ENCODE data around the gene C1QTNF8.
A peak's percentile ranks its signal among the peaks of the same experiment; 100 is the strongest.

Gene C1QTNF8

GRCh38 chr16:1130382-1130781 is 34.3 kb upstream of the C1QTNF8 start:
- peak overlapping the region; percentile 64 for H2BK15ac ChIP-seq (ENCODE audit: low read length)
- H3K27me3 ChIP-seq (ENCODE audit: control insufficient read depth in 3 of 3, insufficient read depth in 3 of 3, low read depth in 1 of 3, low read length in 3 of 3): peaks cover 0 to 36% (median 0%) of the 10 kb centered on the region in 3 experiments
- peaks cover 3% of the 10 kb centered on the region for H3K79me1 ChIP-seq (ENCODE audit: low read depth, low read length)
- peak overlapping the region; percentile 24 for H2BK5ac ChIP-seq (ENCODE audit: low read length)
- H2BK120ac ChIP-seq (ENCODE audit: low read depth, low read length): no peak overlapping the region
- H3K4me3 ChIP-seq (ENCODE audit: low read length in 2 of 2): no peak overlapping the region
- peaks cover 0 to 4% of the 10 kb centered on the region in 2 donors for H3K4me1 ChIP-seq (ENCODE audit: control insufficient read depth in 2 of 2, insufficient read depth in 1 of 2, low read depth in 1 of 2, low read length in 2 of 2)
- H2AK5ac ChIP-seq (ENCODE audit: low read depth, low read length): peak overlapping the region; percentile 70
- no peak overlapping the region for H3K23ac ChIP-seq (ENCODE audit: low read depth, low read length, poor library complexity)
- no CpG with 5 or more reads among the region's 8 CpGs for WGBS, 2 donors (ENCODE audit: extremely low coverage in 2 of 2, insufficient read length in 2 of 2, insufficient replicate concordance in 1 of 2)
- H3K27ac ChIP-seq (replicated peaks; ENCODE audit: low read length): no peak overlapping the region
- no peak overlapping the region for H2AFZ ChIP-seq (ENCODE audit: low read length)
- no peak overlapping the region for H3K4ac ChIP-seq (ENCODE audit: low read length)
- DNase-seq (ENCODE audit: low spot score): no peak
- no peak overlapping the region for H4K8ac ChIP-seq (ENCODE audit: low read depth, low read length)
- no peak overlapping the region for H3K9ac ChIP-seq (ENCODE audit: low read depth, low read length, poor library complexity)
- no peaks in the 10 kb centered on the region for H3K36me3 ChIP-seq (replicated peaks in 1 of 2; ENCODE audit: control insufficient read depth in 2 of 2, insufficient read depth in 2 of 2, low read length in 2 of 2)
- H3K9me3 ChIP-seq (replicated peaks in 1 of 2; ENCODE audit: control insufficient read depth in 2 of 2, insufficient read depth in 1 of 2, low read depth in 1 of 2, low read length in 2 of 2): peaks cover 0 to 2% of the 10 kb centered on the region in 2 donors
- H2BK12ac ChIP-seq (ENCODE audit: low read length): no peak overlapping the region
- H3K14ac ChIP-seq (ENCODE audit: low read length): no peak overlapping the region
- no peak overlapping the region for H3K18ac ChIP-seq (ENCODE audit: low read length)
- H3K4me2 ChIP-seq (ENCODE audit: insufficient read depth, low read length, poor library complexity, severe bottlenecking): no peak overlapping the region
- H4K91ac ChIP-seq (ENCODE audit: low read depth, low read length, poor library complexity): no peak overlapping the region

DNA sequence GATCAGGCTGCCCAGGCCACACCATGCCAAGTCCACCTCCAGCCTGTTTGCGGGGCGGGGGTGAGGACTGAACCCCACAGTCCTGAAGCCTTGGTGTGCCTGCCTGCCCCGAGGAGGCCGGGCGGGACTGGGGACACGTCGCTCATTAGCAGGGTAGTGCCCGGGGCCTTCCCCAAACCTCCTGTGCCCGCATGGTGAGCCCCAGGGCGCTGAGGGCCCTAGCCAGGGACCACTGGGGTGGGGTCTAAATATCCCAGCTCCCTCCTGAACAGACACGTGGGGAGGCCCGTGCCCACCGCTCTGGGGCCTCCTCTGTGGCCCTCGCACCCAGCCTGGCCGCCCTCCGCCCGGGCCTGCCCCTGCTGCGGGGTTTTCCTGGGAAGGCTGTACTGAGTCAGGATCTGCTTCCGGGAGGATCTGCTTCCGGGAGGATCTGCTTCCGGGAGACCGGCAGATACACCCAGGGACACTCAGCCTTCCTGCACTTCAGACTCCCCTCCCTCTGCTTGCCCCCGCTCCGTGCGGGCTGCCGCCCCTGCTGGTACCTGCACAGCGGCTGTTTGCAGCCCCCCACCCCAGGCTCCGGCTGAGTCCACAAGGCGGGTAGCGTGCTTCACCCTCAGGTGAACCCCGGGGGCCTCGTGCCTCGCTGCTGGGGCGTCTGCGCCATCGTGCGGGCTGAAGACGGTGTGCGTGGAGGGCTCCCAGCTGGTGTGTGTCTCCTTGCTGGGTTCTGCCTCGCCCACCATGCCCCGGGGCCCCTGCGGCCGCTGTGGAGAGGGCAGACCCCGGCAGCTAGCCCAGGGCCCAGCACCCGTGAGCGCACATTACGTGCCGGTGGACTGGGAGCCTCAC is 33.3 kb upstream of the C1QTNF8 start:
- Histone ChIP-seq H3K27me3 (ENCODE audit: control insufficient read depth in 3 of 3, insufficient read depth in 3 of 3, low read depth in 1 of 3, low read length in 3 of 3) (peaks cover 0 to 33% (median 0%) of the 10 kb centered on the region in 3 experiments), H2AK5ac (ENCODE audit: low read depth, low read length) (peak overlapping the region; percentile 74), H3K18ac (ENCODE audit: low read length) (peak overlapping the region; percentile 38), H3K23ac (ENCODE audit: low read depth, low read length, poor library complexity) (no peak overlapping the region), H3K27ac (replicated peaks; ENCODE audit: low read length) (no peak overlapping the region), H3K9ac (ENCODE audit: low read depth, low read length, poor library complexity) (no peak overlapping the region), H3K4me2 (ENCODE audit: insufficient read depth, low read length, poor library complexity, severe bottlenecking) (no peak overlapping the region), H2BK12ac (ENCODE audit: low read length) (peak overlapping the region; percentile 22), H2BK5ac (ENCODE audit: low read length) (peak overlapping the region; percentile 82), H3K4ac (ENCODE audit: low read length) (no peak overlapping the region), H3K4me3 (ENCODE audit: low read length in 2 of 2) (no peak overlapping the region), H3K9me3 (replicated peaks in 1 of 2; ENCODE audit: control insufficient read depth in 2 of 2, insufficient read depth in 1 of 2, low read depth in 1 of 2, low read length in 2 of 2) (peaks cover 0 to 2% of the 10 kb centered on the region in 2 donors), H3K4me1 (ENCODE audit: control insufficient read depth in 2 of 2, insufficient read depth in 1 of 2, low read depth in 1 of 2, low read length in 2 of 2) (peaks cover 0 to 7% of the 10 kb centered on the region in 2 donors), H2BK120ac (ENCODE audit: low read depth, low read length) (peak overlapping the region; percentile 81), H3K36me3 (replicated peaks in 1 of 2; ENCODE audit: control insufficient read depth in 2 of 2, insufficient read depth in 2 of 2, low read length in 2 of 2) (no peaks in the 10 kb centered on the region), H4K91ac (ENCODE audit: low read depth, low read length, poor library complexity) (peak overlapping the region; percentile 72), H2AFZ (ENCODE audit: low read length) (no peak overlapping the region), H2BK15ac (ENCODE audit: low read length) (peak overlapping the region; percentile 96), H3K14ac (ENCODE audit: low read length) (peak overlapping the region; percentile 89), H4K8ac (ENCODE audit: low read depth, low read length) (no peak overlapping the region), H3K79me1 (ENCODE audit: low read depth, low read length) (peaks cover 3% of the 10 kb centered on the region)
- no CpG with 5 or more reads among the region's 48 CpGs for WGBS, 2 donors (ENCODE audit: extremely low coverage in 2 of 2, insufficient read length in 2 of 2, insufficient replicate concordance in 1 of 2)
- DNase-seq (ENCODE audit: low spot score): no peak

DNA sequence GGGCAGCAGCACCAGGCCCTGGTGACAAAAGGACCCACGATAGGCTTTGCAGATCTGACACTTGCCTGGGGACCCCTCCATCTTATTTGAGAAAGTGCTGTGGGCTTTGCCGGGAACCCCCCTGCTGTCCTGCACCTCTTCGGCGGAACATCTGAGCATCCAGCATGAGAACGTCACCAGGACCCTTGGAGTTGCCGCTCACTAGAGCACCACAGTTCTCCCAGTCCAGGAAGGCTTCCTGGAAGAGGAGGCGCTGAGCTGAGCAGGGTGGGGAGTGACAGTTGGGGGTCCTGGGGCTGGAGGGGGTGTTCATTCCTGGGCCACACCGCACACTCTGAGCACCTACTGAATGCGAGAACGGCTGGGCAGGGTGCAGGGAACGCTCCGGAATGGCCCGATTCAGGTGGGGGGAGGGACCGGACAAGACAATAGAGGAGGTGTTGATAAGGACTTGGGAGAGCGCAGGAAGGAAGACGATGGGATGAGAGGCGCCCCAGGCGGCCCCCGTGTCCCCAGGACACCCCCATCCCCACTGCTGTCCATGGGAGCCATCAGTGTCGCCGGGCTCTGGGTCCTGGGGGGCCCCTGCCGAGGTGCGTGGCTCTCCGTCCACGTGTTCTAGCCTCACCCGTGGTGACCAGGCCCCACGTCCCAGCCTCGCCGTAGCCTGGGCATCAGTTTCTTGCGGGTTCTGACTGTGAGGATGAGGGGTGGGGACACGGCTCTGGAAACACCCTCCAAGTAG is 32.1 kb upstream of the C1QTNF8 start:
- H3K4me3 ChIP-seq (ENCODE audit: low read length in 2 of 2): no peak overlapping the region
- no peak overlapping the region for H3K23ac ChIP-seq (ENCODE audit: low read depth, low read length, poor library complexity)
- peak overlapping the region; percentile 96 for H2BK15ac ChIP-seq (ENCODE audit: low read length)
- peaks cover 0 to 24% (median 0%) of the 10 kb centered on the region in 3 experiments for H3K27me3 ChIP-seq (ENCODE audit: control insufficient read depth in 3 of 3, insufficient read depth in 3 of 3, low read depth in 1 of 3, low read length in 3 of 3)
- H3K27ac ChIP-seq (replicated peaks; ENCODE audit: low read length): no peak overlapping the region
- no CpG with 5 or more reads among the region's 31 CpGs for WGBS, 2 donors (ENCODE audit: extremely low coverage in 2 of 2, insufficient read length in 2 of 2, insufficient replicate concordance in 1 of 2)
- H3K9ac ChIP-seq (ENCODE audit: low read depth, low read length, poor library complexity): no peak overlapping the region
- H3K36me3 ChIP-seq (replicated peaks in 1 of 2; ENCODE audit: control insufficient read depth in 2 of 2, insufficient read depth in 2 of 2, low read length in 2 of 2): no peaks in the 10 kb centered on the region
- H3K79me1 ChIP-seq (ENCODE audit: low read depth, low read length): peaks cover 3% of the 10 kb centered on the region
- peak overlapping the region; percentile 57 for H3K18ac ChIP-seq (ENCODE audit: low read length)
- H4K8ac ChIP-seq (ENCODE audit: low read depth, low read length): no peak overlapping the region
- no peak for DNase-seq (ENCODE audit: low spot score)
- H2AFZ ChIP-seq (ENCODE audit: low read length): no peak overlapping the region
- H2BK120ac ChIP-seq (ENCODE audit: low read depth, low read length): no peak overlapping the region
- H3K9me3 ChIP-seq (replicated peaks in 1 of 2; ENCODE audit: control insufficient read depth in 2 of 2, insufficient read depth in 1 of 2, low read depth in 1 of 2, low read length in 2 of 2): peaks cover 0 to 2% of the 10 kb centered on the region in 2 donors
- peak overlapping the region; percentile 74 for H2AK5ac ChIP-seq (ENCODE audit: low read depth, low read length)
- no peak overlapping the region for H4K91ac ChIP-seq (ENCODE audit: low read depth, low read length, poor library complexity)
- H3K4me1 ChIP-seq (ENCODE audit: control insufficient read depth in 2 of 2, insufficient read depth in 1 of 2, low read depth in 1 of 2, low read length in 2 of 2): peaks cover 0 to 7% of the 10 kb centered on the region in 2 donors
- H3K4ac ChIP-seq (ENCODE audit: low read length): no peak overlapping the region
- H3K4me2 ChIP-seq (ENCODE audit: insufficient read depth, low read length, poor library complexity, severe bottlenecking): no peak overlapping the region
- H2BK5ac ChIP-seq (ENCODE audit: low read length): peak overlapping the region; percentile 78
- no peak overlapping the region for H3K14ac ChIP-seq (ENCODE audit: low read length)
- H2BK12ac ChIP-seq (ENCODE audit: low read length): no peak overlapping the region

- H3K27me3 ChIP-seq (ENCODE audit: control insufficient read depth in 3 of 3, insufficient read depth in 3 of 3, low read depth in 1 of 3, low read length in 3 of 3): peaks cover 0 to 24% (median 0%) of the 10 kb centered on the region in 3 experiments
- DNase-seq (ENCODE audit: low spot score): no peak
- no peak overlapping the region for H2BK120ac ChIP-seq (ENCODE audit: low read depth, low read length)
- H3K4me3 ChIP-seq (ENCODE audit: low read length in 2 of 2): no peak overlapping the region
- peaks cover under 1 to 7% of the 10 kb centered on the region in 2 donors for H3K4me1 ChIP-seq (ENCODE audit: control insufficient read depth in 2 of 2, insufficient read depth in 1 of 2, low read depth in 1 of 2, low read length in 2 of 2)
- no peak overlapping the region for H3K9ac ChIP-seq (ENCODE audit: low read depth, low read length, poor library complexity)
- H3K4me2 ChIP-seq (ENCODE audit: insufficient read depth, low read length, poor library complexity, severe bottlenecking): no peak overlapping the region
- H3K79me1 ChIP-seq (ENCODE audit: low read depth, low read length): peaks cover 3% of the 10 kb centered on the region
- H3K23ac ChIP-seq (ENCODE audit: low read depth, low read length, poor library complexity): peak overlapping the region; percentile 44
- no peak overlapping the region for H4K91ac ChIP-seq (ENCODE audit: low read depth, low read length, poor library complexity)
- H3K14ac ChIP-seq (ENCODE audit: low read length): peak overlapping the region; percentile 94
- no peak overlapping the region for H4K8ac ChIP-seq (ENCODE audit: low read depth, low read length)
- H2BK15ac ChIP-seq (ENCODE audit: low read length): peak overlapping the region; percentile 89
- H3K27ac ChIP-seq (replicated peaks; ENCODE audit: low read length): no peak overlapping the region
- peak overlapping the region; percentile 78 for H2BK5ac ChIP-seq (ENCODE audit: low read length)
- H3K4ac ChIP-seq (ENCODE audit: low read length): no peak overlapping the region
- H3K18ac ChIP-seq (ENCODE audit: low read length): peak overlapping the region; percentile 44
- peaks cover 0 to 2% of the 10 kb centered on the region in 2 donors for H3K9me3 ChIP-seq (replicated peaks in 1 of 2; ENCODE audit: control insufficient read depth in 2 of 2, insufficient read depth in 1 of 2, low read depth in 1 of 2, low read length in 2 of 2)
- no CpG with 5 or more reads among the region's 16 CpGs for WGBS, 2 donors (ENCODE audit: extremely low coverage in 2 of 2, insufficient read length in 2 of 2, insufficient replicate concordance in 1 of 2)
- no peaks in the 10 kb centered on the region for H3K36me3 ChIP-seq (replicated peaks in 1 of 2; ENCODE audit: control insufficient read depth in 2 of 2, insufficient read depth in 2 of 2, low read length in 2 of 2)
- peak overlapping the region; percentile 79 for H2AK5ac ChIP-seq (ENCODE audit: low read depth, low read length)
- no peak overlapping the region for H2AFZ ChIP-seq (ENCODE audit: low read length)
- H2BK12ac ChIP-seq (ENCODE audit: low read length): peak overlapping the region; percentile 97
These were observed 31.1 kb upstream of the C1QTNF8 start for GRCh38 chr16:1127101-1127500.

All from neuronal stem cell (in vitro differentiated cells).